Measurements from ENCODE around the gene CYB561A3.

Gene CYB561A3

GRCh38 chr11:61343792-61344745 lies 17.6 kb downstream of the CYB561A3 start:
- DNase-seq = no peak

- DNase-seq = no peak
Observed at GRCh38 chr11:61342207-61342803, 19.4 kb downstream of the CYB561A3 start.

GRCh38 chr11:61341706-61342105 lies 20.0 kb downstream of the CYB561A3 start:
- no peak for DNase-seq

GRCh38 chr11:61340979-61341378 lies 20.7 kb downstream of the CYB561A3 start:
- DNase-seq = no peak

GRCh38 chr11:61339490-61339878 lies 22.2 kb downstream of the CYB561A3 start:
- DNase-seq = no peak

- no peak for DNase-seq
Observed at GRCh38 chr11:61338783-61339489, 22.7 kb downstream of the CYB561A3 start.

GRCh38 chr11:61337706-61338470 lies 23.8 kb downstream of the CYB561A3 start:
- DNase-seq = no peak

- DNase-seq = peak; percentile 70 to 93
Observed at GRCh38 chr11:61336171-61336935, 25.3 kb downstream of the CYB561A3 start.

- no peak for DNase-seq
Observed at GRCh38 chr11:61335355-61335710, 26.3 kb downstream of the CYB561A3 start.

- DNase-seq = no peak
Observed at GRCh38 chr11:61334434-61335354, 27.0 kb downstream of the CYB561A3 start.

- DNase-seq = peak in 1 of 2 experiments; percentile 52
Observed at GRCh38 chr11:61333550-61334433, 27.9 kb downstream of the CYB561A3 start.

- DNase-seq = peak; percentile 87 to 99
Observed at GRCh38 chr11:61332797-61333549, 28.7 kb downstream of the CYB561A3 start, which contains the start of the genes DDB1 and TKFC. DDB1 (minus strand) TSS chr11:61333105; CDS start chr11:61332968, 137 bp downstream. TKFC (plus strand) TSS chr11:61333228; CDS start chr11:61334729, 1,501 bp downstream.

GRCh38 chr11:61332281-61332796 lies 29.3 kb downstream of the CYB561A3 start:
- peak in 1 of 2 experiments; percentile 26 for DNase-seq

- no peak for DNase-seq
Observed at GRCh38 chr11:61331651-61332050, 30.0 kb downstream of the CYB561A3 start.

- DNase-seq = no peak
Observed at GRCh38 chr11:61329871-61330270, 31.8 kb downstream of the CYB561A3 start.

GRCh38 chr11:61328351-61328750 lies 33.3 kb downstream of the CYB561A3 start:
- no peak for DNase-seq

- DNase-seq = no peak
Observed at GRCh38 chr11:61327669-61328071, 34.0 kb downstream of the CYB561A3 start.

GRCh38 chr11:61325649-61326414 lies 35.9 kb downstream of the CYB561A3 start:
- no peak for DNase-seq

All from NCI-H526 (cell line).